SJCRH30 (cell line): ENCODE data around the gene COA3. TPM values are rescaled to one million over a fixed set of nuclear protein-coding genes. Genes with fewer than 3 reads are reported as not detected.

Experiments used
- DNase-seq, 2 experiments: peaks; one replicate each; pipeline ENCODE4 v3.0.0-alpha.2; 2015 to 2020
- H3K27ac ChIP-seq: fragments of 250-450 bp; sonication (Bioruptor Pico); 2 replicates; pipeline ENCODE4 v1.5.1; 2020; ENCODE audit warnings: mild to moderate bottlenecking, moderate library complexity
- H3K27me3 ChIP-seq: fragments of 250-450 bp; sonication (Bioruptor Pico); 2 replicates; pipeline ENCODE4 v1.5.1; 2020; ENCODE audit warnings: mild to moderate bottlenecking, moderate library complexity
- H3K36me3 ChIP-seq: fragments of 250-450 bp; sonication (Bioruptor Pico); 2 replicates; pipeline ENCODE4 v1.5.1; 2020; ENCODE audit warnings: mild to moderate bottlenecking, moderate library complexity
- H3K4me1 ChIP-seq: fragments of 250-450 bp; sonication (Bioruptor Pico); 2 replicates; pipeline ENCODE4 v1.5.1; 2020; ENCODE audit warnings: mild to moderate bottlenecking, moderate library complexity
- H3K4me3 ChIP-seq: fragments of 250-450 bp; sonication (Bioruptor Pico); 2 replicates; pipeline ENCODE4 v1.5.1; 2020; ENCODE audit warnings: mild to moderate bottlenecking, moderate library complexity
- H3K9me3 ChIP-seq: fragments of 250-450 bp; sonication (Bioruptor Pico); replicated peaks from 2 replicates; pipeline ENCODE4 v1.5.1; 2020; ENCODE audit warnings: mild to moderate bottlenecking, moderate library complexity
- total RNA-seq: library from RNA; depleted of rRNA; stranded (reverse); fragments of >200 nt; shearing (Covaris generic); gene quantifications from 2 replicates; pipeline ENCODE4 v1.2.3, GENCODE V29; 2014

Gene COA3
- total RNA-seq, 1 experiment from 2014 or later: 107 TPM

- no peak overlapping the region for H3K4me3 ChIP-seq
- H3K36me3 ChIP-seq: no peaks in the 10 kb centered on the region
- H3K27me3 ChIP-seq: no peaks in the 10 kb centered on the region
- no peaks in the 10 kb centered on the region for H3K9me3 ChIP-seq
- peaks cover 5% of the 10 kb centered on the region; the same call in 1 of the 2 replicates for H3K4me1 ChIP-seq
- H3K27ac ChIP-seq: no peak overlapping the region
- DNase-seq: no peak
These were observed 2.3 kb downstream of the COA3 start for GRCh38 chr17:42796066-42796758.

- Histone ChIP-seq H3K36me3 (no peaks in the 10 kb centered on the region), H3K27ac (no peak overlapping the region), H3K4me1 (peaks cover 5% of the 10 kb centered on the region; the same call in 1 of the 2 replicates), H3K9me3 (no peaks in the 10 kb centered on the region), H3K4me3 (no peak overlapping the region), H3K27me3 (no peaks in the 10 kb centered on the region)
- no peak for DNase-seq
These were observed 3.0 kb downstream of the COA3 start for GRCh38 chr17:42795465-42795864.

- H3K36me3 ChIP-seq: no peaks in the 10 kb centered on the region
- H3K27ac ChIP-seq: no peak overlapping the region
- no peaks in the 10 kb centered on the region for H3K27me3 ChIP-seq
- H3K4me3 ChIP-seq: no peak overlapping the region
- no peaks in the 10 kb centered on the region for H3K9me3 ChIP-seq
- no peak for DNase-seq
- peaks cover 5% of the 10 kb centered on the region; the same call in 1 of the 2 replicates for H3K4me1 ChIP-seq
These were observed 3.4 kb downstream of the COA3 start for GRCh38 chr17:42795061-42795460.

GRCh38 chr17:42792545-42792944, 6.0 kb downstream of the COA3 start:
- Histone ChIP-seq H3K9me3 (no peaks in the 10 kb centered on the region), H3K4me1 (peaks cover under 1% of the 10 kb centered on the region; the same call in 1 of the 2 replicates), H3K27me3 (no peaks in the 10 kb centered on the region), H3K4me3 (no peak overlapping the region), H3K36me3 (no peaks in the 10 kb centered on the region), H3K27ac (no peak overlapping the region)
- DNase-seq: no peak

- Histone ChIP-seq H3K36me3 (no peaks in the 10 kb centered on the region), H3K9me3 (no peaks in the 10 kb centered on the region), H3K27ac (no peak overlapping the region), H3K4me1 (no peaks in the 10 kb centered on the region), H3K27me3 (no peaks in the 10 kb centered on the region; the same call in 1 of the 2 replicates), H3K4me3 (no peak overlapping the region)
- no peak for DNase-seq
These were observed 6.6 kb downstream of the COA3 start for GRCh38 chr17:42791948-42792347.

GRCh38 chr17:42787266-42787665, 11.2 kb downstream of the COA3 start:
- Histone ChIP-seq H3K9me3 (no peaks in the 10 kb centered on the region; the same call in 1 of the 2 replicates), H3K4me3 (no peak overlapping the region), H3K27me3 (no peaks in the 10 kb centered on the region; the same call in 1 of the 2 replicates), H3K36me3 (no peaks in the 10 kb centered on the region), H3K27ac (no peak overlapping the region), H3K4me1 (no peaks in the 10 kb centered on the region)
- no peak for DNase-seq

- H3K4me1 ChIP-seq: no peaks in the 10 kb centered on the region
- H3K9me3 ChIP-seq: no peaks in the 10 kb centered on the region; the same call in 1 of the 2 replicates
- H3K27ac ChIP-seq: no peak overlapping the region
- H3K36me3 ChIP-seq: no peaks in the 10 kb centered on the region
- no peaks in the 10 kb centered on the region; the same call in 1 of the 2 replicates for H3K27me3 ChIP-seq
- no peak overlapping the region for H3K4me3 ChIP-seq
- DNase-seq: no peak
These were observed 13.5 kb downstream of the COA3 start for GRCh38 chr17:42784811-42785592.

GRCh38 chr17:42784409-42784808, 14.1 kb downstream of the COA3 start:
- no peak for DNase-seq
- H3K9me3 ChIP-seq: no peaks in the 10 kb centered on the region; the same call in 1 of the 2 replicates
- H3K4me3 ChIP-seq: no peak overlapping the region
- H3K4me1 ChIP-seq: no peaks in the 10 kb centered on the region
- no peak overlapping the region for H3K27ac ChIP-seq
- no peaks in the 10 kb centered on the region; the same call in 1 of the 2 replicates for H3K27me3 ChIP-seq
- H3K36me3 ChIP-seq: no peaks in the 10 kb centered on the region

GRCh38 chr17:42783791-42784138, 14.7 kb downstream of the COA3 start:
- Histone ChIP-seq H3K27me3 (no peaks in the 10 kb centered on the region; the same call in 1 of the 2 replicates), H3K27ac (no peak overlapping the region), H3K4me3 (no peak overlapping the region), H3K9me3 (no peaks in the 10 kb centered on the region; the same call in 1 of the 2 replicates), H3K36me3 (peaks cover 4% of the 10 kb centered on the region; the same call in 1 of the 2 replicates), H3K4me1 (no peaks in the 10 kb centered on the region)
- DNase-seq: no peak

GRCh38 chr17:42783062-42783790, 15.3 kb downstream of the COA3 start:
- peaks cover 4% of the 10 kb centered on the region; the same call in 1 of the 2 replicates for H3K36me3 ChIP-seq
- H3K4me3 ChIP-seq: no peak overlapping the region
- no peak for DNase-seq
- no peaks in the 10 kb centered on the region for H3K4me1 ChIP-seq
- H3K27ac ChIP-seq: no peak overlapping the region
- no peaks in the 10 kb centered on the region; the same call in 1 of the 2 replicates for H3K27me3 ChIP-seq
- H3K9me3 ChIP-seq: no peaks in the 10 kb centered on the region; the same call in 1 of the 2 replicates

- Histone ChIP-seq H3K4me3 (no peak overlapping the region), H3K27me3 (no peaks in the 10 kb centered on the region; the same call in 1 of the 2 replicates), H3K36me3 (peaks cover 8% of the 10 kb centered on the region), H3K27ac (no peak overlapping the region), H3K9me3 (no peaks in the 10 kb centered on the region; the same call in 1 of the 2 replicates), H3K4me1 (no peaks in the 10 kb centered on the region)
- DNase-seq: no peak
These were observed 16.1 kb downstream of the COA3 start for GRCh38 chr17:42782166-42783061.

- no peaks in the 10 kb centered on the region for H3K4me1 ChIP-seq
- H3K4me3 ChIP-seq: no peak overlapping the region
- no peak overlapping the region for H3K27ac ChIP-seq
- no peak for DNase-seq
- H3K27me3 ChIP-seq: no peaks in the 10 kb centered on the region
- peaks cover 9% of the 10 kb centered on the region for H3K36me3 ChIP-seq
- H3K9me3 ChIP-seq: no peaks in the 10 kb centered on the region; the same call in 1 of the 2 replicates
These were observed 16.8 kb downstream of the COA3 start for GRCh38 chr17:42781639-42782165.

GRCh38 chr17:42780851-42781638, 17.5 kb downstream of the COA3 start:
- Histone ChIP-seq H3K4me3 (no peak overlapping the region), H3K27ac (no peak overlapping the region), H3K36me3 (peaks cover 10% of the 10 kb centered on the region), H3K27me3 (no peaks in the 10 kb centered on the region), H3K9me3 (no peaks in the 10 kb centered on the region; the same call in 1 of the 2 replicates), H3K4me1 (no peaks in the 10 kb centered on the region)
- no peak for DNase-seq
